PC-3 (cell line): ENCODE measurements around the gene SCAF8. TPM values are rescaled to one million over a fixed set of nuclear protein-coding genes. Genes with fewer than 3 reads are reported as not detected.

Experiments used
- ATAC-seq: fragments of 200-7000 bp; cut with Tn5 transposase; 2 replicates; pipeline ENCODE4 v1.9.1; 2020; ENCODE audit warnings: mild to moderate bottlenecking, moderate library complexity
- BruUV-seq: library from RNA; stranded (reverse); fragments of 400-500 nt; replicated peaks from 2 replicates; lab custom pipeline; 2021; lab: Mats Ljungman, UMichigan
- CTCF ChIA-PET: fragments of 300-600 bp; sonication (Branson Sonifier 250); formaldehyde crosslinking; loops from one replicate; lab custom pipeline; 2022; ENCODE audit warnings: antibody characterized with exemption; lab: Charles Lee
- POLR2A ChIA-PET: fragments of 300-600 bp; sonication (Branson Sonifier 250); formaldehyde crosslinking; loops from one replicate; lab custom pipeline; 2022; ENCODE audit warnings: antibody characterized with exemption; ENCODE audit not compliant: unreplicated experiment; lab: Charles Lee
- DNase-seq: peaks from one replicate; pipeline ENCODE4 v3.0.0-alpha.2; 2015
- H2AFZ ChIP-seq: fragments of 300-600 bp; sonication (generic); 2 replicates; pipeline ENCODE4 v1.6.0; 2016; ENCODE audit warnings: antibody characterized with exemption, low read length
- H3F3A ChIP-seq: fragments of 300-600 bp; sonication (generic); one replicate; pipeline ENCODE4 v1.6.0; 2017; ENCODE audit warnings: antibody characterized with exemption, low read length, control low read depth, mild to moderate bottlenecking; ENCODE audit not compliant: unreplicated experiment
- H3K27ac ChIP-seq: fragments of 300-600 bp; sonication (generic); 2 replicates; pipeline ENCODE4 v1.5.1; 2016; ENCODE audit warnings: mild to moderate bottlenecking, low read length
- H3K27me3 ChIP-seq: fragments of 300-600 bp; sonication (generic); 2 replicates; pipeline ENCODE4 v1.6.1; 2016; ENCODE audit warnings: low read length, mixed read lengths
- H3K36me3 ChIP-seq: fragments of 300-600 bp; sonication (generic); 2 replicates; pipeline ENCODE4 v1.6.1; 2016; ENCODE audit warnings: low read depth, mixed run types, low read length, mixed read lengths
- H3K4me1 ChIP-seq: fragments of 300-600 bp; sonication (generic); 2 replicates; pipeline ENCODE4 v1.5.1; 2016; ENCODE audit warnings: low read length; ENCODE audit not compliant: insufficient read depth
- H3K4me2 ChIP-seq: fragments of 300-600 bp; sonication (generic); 2 replicates; pipeline ENCODE4 v1.6.0; 2016; ENCODE audit warnings: low read length
- H3K4me3 ChIP-seq: fragments of 300-600 bp; sonication (generic); 2 replicates; pipeline ENCODE4 v1.5.1; 2016; ENCODE audit warnings: mild to moderate bottlenecking, low read length, mixed read lengths
- H3K79me2 ChIP-seq: fragments of 300-600 bp; sonication (generic); 2 replicates; pipeline ENCODE4 v1.6.1; 2017; ENCODE audit warnings: low read length, mixed read lengths
- H3K9ac ChIP-seq: fragments of 300-600 bp; sonication (generic); 2 replicates; pipeline ENCODE4 v1.6.0; 2016; ENCODE audit warnings: mild to moderate bottlenecking, low read length
- H3K9me2 ChIP-seq: fragments of 300-600 bp; sonication (generic); replicated peaks from 2 replicates; pipeline ENCODE4 v1.6.1; 2016; ENCODE audit warnings: mixed run types, low read length, mixed read lengths
- H3K9me3 ChIP-seq: fragments of 300-600 bp; sonication (generic); 2 replicates; pipeline ENCODE4 v1.6.1; 2016; ENCODE audit warnings: low read length, mixed read lengths
- H4K20me1 ChIP-seq: fragments of 300-600 bp; sonication (generic); 2 replicates; pipeline ENCODE4 v1.6.1; 2016; ENCODE audit warnings: low read length, mixed read lengths
- CTCF ChIP-seq: fragments of 300-600 bp; sonication (generic); conservative IDR thresholded peaks from 2 replicates; pipeline ENCODE4 v1.5.1; 2017; ENCODE audit warnings: antibody characterized with exemption, low read depth, mild to moderate bottlenecking, low read length
- EZH2 ChIP-seq: fragments of 300-600 bp; sonication (generic); IDR thresholded peaks from one replicate; pipeline ENCODE4 v1.6.1; 2017; ENCODE audit warnings: antibody characterized with exemption, mild to moderate bottlenecking, low read length; ENCODE audit not compliant: unreplicated experiment
- EZH2phosphoT487 ChIP-seq: fragments of 300-600 bp; sonication (generic); IDR thresholded peaks from 2 replicates; pipeline ENCODE4 v1.6.1; 2018; ENCODE audit warnings: mild to moderate bottlenecking, antibody characterized with exemption, low read length, borderline replicate concordance
- intact Hi-C: fragments of 100-400 bp; cut with micrococcal nuclease; formaldehyde crosslinking; loops from 2 replicates; pipeline ENCODE4 v1.9.0; 2023
- total RNA-seq: library from RNA; depleted of rRNA; stranded (reverse); fragments of >200 nt; gene quantifications from 2 replicates; pipeline ENCODE4 v1.2.3, GENCODE V29; 2014

Gene SCAF8
- total RNA-seq, 1 experiment from 2014 or later = 11.9 TPM

- no TSS peak for BruUV-seq
- H3K4me1 ChIP-seq = peaks cover 9% of the 10 kb centered on the region; the same call in 1 of the 2 replicates
- H3K27ac ChIP-seq = no peak overlapping the region
- TF ChIP-seq EZH2 (no peak), CTCF (peak; percentile 78), EZH2phosphoT487 (no peak)
- no peak overlapping the region for H3K4me2 ChIP-seq
- no peak overlapping the region for H3K4me3 ChIP-seq
- no peak overlapping the region for H2AFZ ChIP-seq
- H3K9ac ChIP-seq = no peak overlapping the region
- H3K9me3 ChIP-seq = no peaks in the 10 kb centered on the region
- no peaks in the 10 kb centered on the region for H3K79me2 ChIP-seq
- no peaks in the 10 kb centered on the region for H3K27me3 ChIP-seq
- DNase-seq (peak; percentile 66), ATAC-seq (no peak)
- ChIA-PET POLR2A (interaction anchor here (0.6 kb wide), 2 partner anchors 302 to 333 kb away, joined by 3 read pairs; no protein-coding TSS in a partner anchor), CTCF (interaction anchor here (0.5 to 1.1 kb wide), 12 partner anchors 14 to 1807 kb away, joined by 3 to 8 read pairs (median 4); no protein-coding TSS in a partner anchor)
- no peaks in the 10 kb centered on the region for H3F3A ChIP-seq
- H4K20me1 ChIP-seq = no peaks in the 10 kb centered on the region
- intact Hi-C loops = loop anchor here (1.0 to 5.0 kb wide), 3 partner anchors 60 to 379 kb away; no protein-coding TSS in a partner anchor
- H3K36me3 ChIP-seq = no peaks in the 10 kb centered on the region
- H3K9me2 ChIP-seq = no peaks in the 10 kb centered on the region
Measured at GRCh38 chr6:154868143-154868594, 135.0 kb downstream of the SCAF8 start.

- H3K9me3 ChIP-seq = no peaks in the 10 kb centered on the region
- no peaks in the 10 kb centered on the region for H3K4me1 ChIP-seq
- no peaks in the 10 kb centered on the region for H3K36me3 ChIP-seq
- intact Hi-C loops = no loop called here
- H3K79me2 ChIP-seq = no peaks in the 10 kb centered on the region
- no peak for ATAC-seq
- no peak overlapping the region for H3K9ac ChIP-seq
- no peak overlapping the region for H3K27ac ChIP-seq
- no TSS peak for BruUV-seq
- POLR2A ChIA-PET = no interaction called here
- H4K20me1 ChIP-seq = no peaks in the 10 kb centered on the region
- no peaks in the 10 kb centered on the region for H3F3A ChIP-seq
- no peak overlapping the region for H3K4me2 ChIP-seq
- no peak overlapping the region for H2AFZ ChIP-seq
- no peak for DNase-seq
- H3K27me3 ChIP-seq = no peaks in the 10 kb centered on the region
- no peak for TF ChIP-seq EZH2
- no peak for TF ChIP-seq EZH2phosphoT487
- no peak for TF ChIP-seq CTCF
- CTCF ChIA-PET = no interaction called here
- no peaks in the 10 kb centered on the region for H3K9me2 ChIP-seq
- no peak overlapping the region for H3K4me3 ChIP-seq
Measured at GRCh38 chr6:154872542-154873114, 139.4 kb downstream of the SCAF8 start.

- Histone ChIP-seq H4K20me1 (no peaks in the 10 kb centered on the region), H3F3A (no peaks in the 10 kb centered on the region), H3K27me3 (no peaks in the 10 kb centered on the region), H3K4me2 (no peak overlapping the region), H3K4me1 (peaks cover 5% of the 10 kb centered on the region; the same call in 1 of the 2 replicates), H3K9me3 (no peaks in the 10 kb centered on the region), H3K36me3 (no peaks in the 10 kb centered on the region), H2AFZ (no peak overlapping the region), H3K79me2 (no peaks in the 10 kb centered on the region), H3K27ac (no peak overlapping the region), H3K4me3 (no peak overlapping the region), H3K9ac (no peak overlapping the region), H3K9me2 (no peaks in the 10 kb centered on the region)
- CTCF ChIA-PET = no interaction called here
- no peak for TF ChIP-seq CTCF
- TF ChIP-seq EZH2 = no peak
- TF ChIP-seq EZH2phosphoT487 = no peak
- DNase-seq (no peak), ATAC-seq (no peak)
- POLR2A ChIA-PET = no interaction called here
- no TSS peak for BruUV-seq
- intact Hi-C loops = no loop called here
Measured at GRCh38 chr6:154873546-154873945, 140.3 kb downstream of the SCAF8 start.
